ENCODE data around the gene LAMP5. TPM values are rescaled to one million over a fixed set of nuclear protein-coding genes. Genes with fewer than 3 reads are reported as not detected.

The LAMP5 gene
- not detected in 2 replicates for total RNA-seq

DNA sequence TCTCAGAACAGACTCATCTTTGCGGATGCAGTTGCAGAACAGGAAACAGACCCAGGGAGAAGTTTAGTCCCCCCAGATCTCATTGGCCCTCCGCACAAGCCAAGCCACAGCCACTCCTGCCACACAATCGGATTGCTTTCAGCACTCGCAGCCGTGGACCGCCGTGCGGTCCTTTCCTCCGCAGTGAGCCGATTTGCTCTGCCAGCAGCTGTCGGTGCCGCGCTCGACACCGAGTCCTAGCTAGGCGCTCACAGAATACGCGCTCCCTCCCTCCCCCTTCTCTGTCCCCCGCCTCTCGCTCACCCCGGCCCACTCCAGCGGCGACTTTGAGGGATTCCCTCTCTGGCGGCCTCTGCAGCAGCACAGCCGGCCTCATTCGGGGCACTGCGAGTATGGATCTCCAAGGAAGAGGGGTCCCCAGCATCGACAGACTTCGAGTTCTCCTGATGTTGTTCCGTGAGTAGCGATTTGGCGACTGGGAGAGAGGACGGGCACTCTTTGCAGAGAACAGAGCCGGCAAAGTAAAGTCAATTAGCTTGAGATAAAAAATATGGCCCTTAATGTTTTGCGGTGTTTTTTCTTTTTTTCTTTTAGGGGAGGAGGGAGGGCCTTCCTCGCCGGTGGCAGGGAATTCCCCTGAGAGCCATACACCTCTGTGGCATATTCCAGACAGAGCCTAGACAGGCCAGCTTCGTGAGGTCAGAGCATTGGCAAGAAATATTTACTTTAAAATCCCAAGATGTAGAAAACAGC is at the start of gene LAMP5:
LAMP5 (plus strand) TSS at position 130 of the 753 bp plus-strand sequence; CDS start at position 393, 263 bp downstream.
- DNase-seq (ENCODE audit: low spot score), result no peak
- H3K27me3 Mint-ChIP-seq (ENCODE audit: insufficient read depth), result peaks cover 70% of the 10 kb centered on the region
- intact Hi-C loops (cut with micrococcal nuclease), result no loop called here

GRCh38 chr20:9467995-9468394 is 46.4 kb upstream of the LAMP5 start:
- no peak for DNase-seq (ENCODE audit: low spot score)
- no peaks in the 10 kb centered on the region for H3K27me3 Mint-ChIP-seq (ENCODE audit: insufficient read depth)
- no peak overlapping the region for H3K27ac Mint-ChIP-seq
- H3K4me1 Mint-ChIP-seq (ENCODE audit: low read depth), result no peaks in the 10 kb centered on the region
- intact Hi-C loops (cut with micrococcal nuclease), result no loop called here
- H3K9me3 Mint-ChIP-seq, result peaks cover 13% of the 10 kb centered on the region
- no peak overlapping the region for H3K4me3 Mint-ChIP-seq
- H3K36me3 Mint-ChIP-seq (ENCODE audit: low read depth), result no peaks in the 10 kb centered on the region

More for the DNA sequence above, at the start of gene LAMP5:
- H3K4me1 Mint-ChIP-seq (ENCODE audit: low read depth), result no peaks in the 10 kb centered on the region
- no peaks in the 10 kb centered on the region for H3K36me3 Mint-ChIP-seq (ENCODE audit: low read depth)
- H3K27ac Mint-ChIP-seq, result no peak within 1 kb of the TSS
- H3K9me3 Mint-ChIP-seq, result no peaks in the 10 kb centered on the region
- no peak within 1 kb of the TSS for H3K4me3 Mint-ChIP-seq

DNA sequence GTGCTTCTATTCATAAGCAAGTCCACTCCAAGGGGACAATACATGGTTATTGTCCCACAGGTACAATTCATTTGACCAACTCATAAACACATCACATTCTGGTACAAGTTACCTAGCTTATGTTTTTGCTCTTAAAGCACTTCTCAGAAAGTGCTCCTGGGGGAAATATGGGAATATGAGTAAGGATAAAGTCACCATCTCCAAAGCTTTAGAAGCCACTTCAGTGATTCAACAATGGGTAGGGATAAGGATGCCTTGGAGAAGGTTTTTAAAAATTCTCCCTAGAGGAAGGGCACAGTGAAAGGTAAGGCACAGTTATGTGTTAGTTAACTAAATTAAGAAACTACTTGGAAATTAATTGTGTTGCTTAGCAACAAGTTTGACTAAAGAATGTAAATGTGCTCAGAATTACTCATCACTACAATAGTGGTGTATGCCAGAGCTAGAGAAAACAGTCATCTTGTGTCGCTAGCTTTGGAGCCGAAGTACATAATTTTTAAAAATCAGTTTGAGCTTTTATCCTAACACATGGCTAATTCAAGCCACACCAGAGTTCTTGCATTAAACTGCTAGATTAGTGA is 39.5 kb upstream of the LAMP5 start:
- no peak for DNase-seq (ENCODE audit: low spot score)
- Mint-ChIP-seq H3K27me3 (ENCODE audit: insufficient read depth) (no peaks in the 10 kb centered on the region), H3K9me3 (no peaks in the 10 kb centered on the region), H3K4me3 (no peak overlapping the region), H3K36me3 (ENCODE audit: low read depth) (no peaks in the 10 kb centered on the region), H3K4me1 (ENCODE audit: low read depth) (no peaks in the 10 kb centered on the region), H3K27ac (no peak overlapping the region)
- intact Hi-C loops (cut with micrococcal nuclease), result no loop called here

GRCh38 chr20:9475456-9475855 is 38.9 kb upstream of the LAMP5 start:
- intact Hi-C loops (cut with micrococcal nuclease), result no loop called here
- Mint-ChIP-seq H3K27me3 (ENCODE audit: insufficient read depth) (no peaks in the 10 kb centered on the region), H3K36me3 (ENCODE audit: low read depth) (no peaks in the 10 kb centered on the region), H3K4me1 (ENCODE audit: low read depth) (no peaks in the 10 kb centered on the region), H3K9me3 (no peaks in the 10 kb centered on the region), H3K27ac (no peak overlapping the region), H3K4me3 (no peak overlapping the region)
- no peak for DNase-seq (ENCODE audit: low spot score)

- H3K4me3 Mint-ChIP-seq, result no peak overlapping the region
- no peaks in the 10 kb centered on the region for H3K4me1 Mint-ChIP-seq (ENCODE audit: low read depth)
- H3K9me3 Mint-ChIP-seq, result no peaks in the 10 kb centered on the region
- H3K36me3 Mint-ChIP-seq (ENCODE audit: low read depth), result no peaks in the 10 kb centered on the region
- no peak for DNase-seq (ENCODE audit: low spot score)
- H3K27me3 Mint-ChIP-seq (ENCODE audit: insufficient read depth), result no peaks in the 10 kb centered on the region
- intact Hi-C loops (cut with micrococcal nuclease), result no loop called here
- H3K27ac Mint-ChIP-seq, result no peak overlapping the region
Observed at GRCh38 chr20:9476174-9476573, 38.2 kb upstream of the LAMP5 start.

- intact Hi-C loops (cut with micrococcal nuclease), result no loop called here
- Mint-ChIP-seq H3K36me3 (ENCODE audit: low read depth) (no peaks in the 10 kb centered on the region), H3K27me3 (ENCODE audit: insufficient read depth) (no peaks in the 10 kb centered on the region), H3K4me3 (no peak overlapping the region), H3K9me3 (no peaks in the 10 kb centered on the region), H3K27ac (no peak overlapping the region), H3K4me1 (ENCODE audit: low read depth) (no peaks in the 10 kb centered on the region)
- no peak for DNase-seq (ENCODE audit: low spot score)
Observed at GRCh38 chr20:9476637-9477036, 37.8 kb upstream of the LAMP5 start.

DNA sequence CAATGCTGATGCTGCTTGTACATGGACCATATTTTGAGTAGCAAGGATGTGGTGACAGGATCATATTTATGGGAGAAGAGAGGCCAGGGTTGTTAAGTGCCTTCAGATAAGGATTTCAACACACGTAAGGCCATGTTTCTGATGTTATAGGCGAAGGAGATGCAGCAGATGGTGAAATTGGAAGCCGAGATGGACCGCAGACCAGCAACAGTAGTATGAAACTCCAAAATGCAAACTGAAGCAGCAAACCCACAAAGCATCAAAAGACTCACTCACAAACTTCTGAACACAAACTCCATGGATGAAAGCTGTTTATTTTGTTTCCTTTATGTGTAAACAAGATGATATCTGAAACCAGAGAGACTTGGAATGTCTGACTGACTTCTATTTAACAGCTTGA is 35.6 kb upstream of the LAMP5 start:
- Mint-ChIP-seq H3K9me3 (no peaks in the 10 kb centered on the region), H3K27me3 (ENCODE audit: insufficient read depth) (no peaks in the 10 kb centered on the region), H3K27ac (no peak overlapping the region), H3K4me3 (no peak overlapping the region), H3K4me1 (ENCODE audit: low read depth) (no peaks in the 10 kb centered on the region), H3K36me3 (ENCODE audit: low read depth) (no peaks in the 10 kb centered on the region)
- intact Hi-C loops (cut with micrococcal nuclease), result no loop called here
- no peak for DNase-seq (ENCODE audit: low spot score)

DNA sequence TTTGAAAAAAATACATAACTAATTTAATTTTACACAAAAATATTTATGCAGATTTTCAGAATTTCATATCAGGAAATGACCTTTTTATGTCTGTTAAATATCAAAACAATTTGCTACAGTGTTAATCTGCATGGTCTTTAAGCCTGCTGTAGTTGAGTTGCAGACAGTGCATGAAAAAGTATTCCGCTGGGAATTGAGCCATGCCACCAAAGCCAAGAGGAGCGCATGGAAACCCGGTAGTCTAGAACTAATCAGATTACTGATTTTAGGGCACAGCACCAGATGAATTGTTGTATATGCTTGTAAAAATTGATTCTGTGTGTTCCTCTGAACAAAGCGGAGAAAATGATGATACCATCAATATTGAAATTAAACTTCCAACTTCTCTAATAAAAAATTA is 34.3 kb upstream of the LAMP5 start:
- Mint-ChIP-seq H3K36me3 (ENCODE audit: low read depth) (no peaks in the 10 kb centered on the region), H3K9me3 (no peaks in the 10 kb centered on the region), H3K4me1 (ENCODE audit: low read depth) (no peaks in the 10 kb centered on the region), H3K27me3 (ENCODE audit: insufficient read depth) (no peaks in the 10 kb centered on the region), H3K27ac (no peak overlapping the region), H3K4me3 (no peak overlapping the region)
- DNase-seq (ENCODE audit: low spot score), result no peak
- intact Hi-C loops (cut with micrococcal nuclease), result no loop called here

- Mint-ChIP-seq H3K4me1 (ENCODE audit: low read depth) (no peaks in the 10 kb centered on the region), H3K36me3 (ENCODE audit: low read depth) (no peaks in the 10 kb centered on the region), H3K27me3 (ENCODE audit: insufficient read depth) (no peaks in the 10 kb centered on the region), H3K4me3 (no peak overlapping the region), H3K9me3 (no peaks in the 10 kb centered on the region), H3K27ac (no peak overlapping the region)
- intact Hi-C loops (cut with micrococcal nuclease), result no loop called here
- no peak for DNase-seq (ENCODE audit: low spot score)
Observed at GRCh38 chr20:9482180-9482579, 32.2 kb upstream of the LAMP5 start.

GRCh38 chr20:9483131-9483530 is 31.3 kb upstream of the LAMP5 start:
- Mint-ChIP-seq H3K4me3 (no peak overlapping the region), H3K4me1 (ENCODE audit: low read depth) (no peaks in the 10 kb centered on the region), H3K9me3 (no peaks in the 10 kb centered on the region), H3K36me3 (ENCODE audit: low read depth) (no peaks in the 10 kb centered on the region), H3K27me3 (ENCODE audit: insufficient read depth) (no peaks in the 10 kb centered on the region), H3K27ac (no peak overlapping the region)
- DNase-seq (ENCODE audit: low spot score), result no peak
- intact Hi-C loops (cut with micrococcal nuclease), result no loop called here

GRCh38 chr20:9485614-9486340 is 28.6 kb upstream of the LAMP5 start:
- H3K4me3 Mint-ChIP-seq, result no peak overlapping the region
- intact Hi-C loops (cut with micrococcal nuclease), result no loop called here

GRCh38 chr20:9487231-9487630 is 27.2 kb upstream of the LAMP5 start:
- Mint-ChIP-seq H3K27ac (no peak overlapping the region), H3K27me3 (ENCODE audit: insufficient read depth) (no peaks in the 10 kb centered on the region), H3K4me3 (no peak overlapping the region), H3K9me3 (no peaks in the 10 kb centered on the region), H3K36me3 (ENCODE audit: low read depth) (no peaks in the 10 kb centered on the region), H3K4me1 (ENCODE audit: low read depth) (no peaks in the 10 kb centered on the region)
- DNase-seq (ENCODE audit: low spot score), result no peak
- intact Hi-C loops (cut with micrococcal nuclease), result no loop called here

More at GRCh38 chr20:9485614-9486340, 28.6 kb upstream of the LAMP5 start:
- DNase-seq (ENCODE audit: low spot score), result no peak
- Mint-ChIP-seq H3K27ac (no peak overlapping the region), H3K4me1 (ENCODE audit: low read depth) (no peaks in the 10 kb centered on the region), H3K9me3 (no peaks in the 10 kb centered on the region), H3K27me3 (ENCODE audit: insufficient read depth) (no peaks in the 10 kb centered on the region), H3K36me3 (ENCODE audit: low read depth) (no peaks in the 10 kb centered on the region)

- H3K27ac Mint-ChIP-seq, result no peak overlapping the region
- H3K36me3 Mint-ChIP-seq (ENCODE audit: low read depth), result no peaks in the 10 kb centered on the region
- H3K9me3 Mint-ChIP-seq, result no peaks in the 10 kb centered on the region
- no peak overlapping the region for H3K4me3 Mint-ChIP-seq
- no peaks in the 10 kb centered on the region for H3K4me1 Mint-ChIP-seq (ENCODE audit: low read depth)
- intact Hi-C loops (cut with micrococcal nuclease), result no loop called here
- no peaks in the 10 kb centered on the region for H3K27me3 Mint-ChIP-seq (ENCODE audit: insufficient read depth)
- DNase-seq (ENCODE audit: low spot score), result no peak
Observed at GRCh38 chr20:9488063-9488462, 26.3 kb upstream of the LAMP5 start.

Data from activated T-helper 1 cell treated with anti-CD3 and anti-CD28 coated beads, Interleukin-12 subunit alpha, Interleukin-12 subunit beta, Interleukin-2, Interleukin-4 antibody, amounts not matched to agents 30 ng/mL and 10 ng/mL and 1 ng/mL, durations not matched to agents 14 hours and 24 hours and 36 hours (primary cell).